Common myeloid progenitor, CD34-positive (primary cell): ENCODE results near the gene PPP2R2B.
"Not testable (repeated sequence)": the region's sequence is repeated elsewhere in the genome, so short reads cannot be mapped to it uniquely, and the experiment has no call there.

ENCODE experiments used
- CTCF ChIA-PET: fragments of 350-600 bp; sonication (Branson Sonifier 250); formaldehyde crosslinking; loops from one replicate; lab custom pipeline; 2021; ENCODE audit warnings: antibody characterized with exemption; lab: Charles Lee
- POLR2A ChIA-PET: fragments of 350-600 bp; sonication (Branson Sonifier 250); formaldehyde crosslinking; loops from one replicate; lab custom pipeline; 2021; ENCODE audit warnings: antibody characterized with exemption; lab: Charles Lee
- DNase-seq, 3 donors: peaks; one replicate each; pipeline versions ENCODE4 v3.0.0 to v3.0.0-alpha.2; 2013
- H3K27ac ChIP-seq, 2 experiments: 1 replicate in 1 of 2; 2 replicates in 1 of 2; pipeline ENCODE4 v1.7.0; 2013; ENCODE audit warnings: inconsistent platforms in 2 of 2, low read length in 2 of 2, mild to moderate bottlenecking in 2 of 2, low read depth in 1 of 2, moderate library complexity in 1 of 2; ENCODE audit not compliant: severe bottlenecking in 2 of 2, insufficient read depth in 1 of 2, poor library complexity in 1 of 2
- H3K27me3 ChIP-seq, 5 experiments: replicated peaks in 2 of 5; 1 replicate in 3 of 5; 2 replicates in 2 of 5; pipeline versions ENCODE4 v1.6.1 to v1.7.0; 2013; ENCODE audit warnings: low read length in 4 of 5, mild to moderate bottlenecking in 2 of 5, moderate library complexity in 2 of 5, inconsistent platforms in 1 of 5; ENCODE audit not compliant: insufficient read depth in 5 of 5, control insufficient read depth in 4 of 5
- H3K36me3 ChIP-seq, 4 experiments: 1 replicate in 2 of 4; 2 replicates in 2 of 4; pipeline versions ENCODE4 v1.6.1 to v1.7.0; 2013; ENCODE audit warnings: low read length in 3 of 4, control low read depth in 1 of 4, mild to moderate bottlenecking in 1 of 4; ENCODE audit not compliant: control insufficient read depth in 4 of 4, insufficient read depth in 4 of 4
- H3K4me1 ChIP-seq, 4 experiments: 1 replicate in 3 of 4; 2 replicates in 1 of 4; pipeline versions ENCODE4 v1.6.1 to v1.7.1; 2013; ENCODE audit warnings: low read length in 3 of 4, mild to moderate bottlenecking in 3 of 4, control low read depth in 1 of 4, inconsistent platforms in 1 of 4, moderate library complexity in 1 of 4; ENCODE audit not compliant: control insufficient read depth in 4 of 4, insufficient read depth in 4 of 4; ENCODE audit errors: control extremely low read depth in 1 of 4
- H3K4me3 ChIP-seq, 7 experiments: 1 replicate in 4 of 7; 2 replicates in 3 of 7; pipeline versions ENCODE4 v1.5.1 to v1.7.0; 2013; ENCODE audit warnings: mild to moderate bottlenecking in 7 of 7, low read length in 6 of 7, moderate library complexity in 6 of 7, inconsistent platforms in 2 of 7, low read depth in 2 of 7, control low read depth in 1 of 7; ENCODE audit not compliant: insufficient read depth in 4 of 7, control insufficient read depth in 1 of 7; ENCODE audit errors: extremely low read depth in 1 of 7
- H3K9me3 ChIP-seq, 5 experiments: 1 replicate in 4 of 5; 2 replicates in 1 of 5; pipeline versions ENCODE4 v1.6.1 to v1.7.1; 2013; ENCODE audit warnings: low read length in 4 of 5, mild to moderate bottlenecking in 2 of 5, inconsistent platforms in 1 of 5, low read depth in 1 of 5, moderate library complexity in 1 of 5; ENCODE audit not compliant: control insufficient read depth in 4 of 5, insufficient read depth in 2 of 5; ENCODE audit errors: control extremely low read depth in 1 of 5
- WGBS: methylation state at CpG from one replicate; pipeline ENCODE4 v1.1.5; 2013; ENCODE audit not compliant: insufficient coverage; 5-methylcytosine and 5-hydroxymethylcytosine counted together

The PPP2R2B gene

GRCh38 chr5:146731909-146732659 is 146.5 kb downstream of the PPP2R2B start:
- DNase-seq: no peak
- H3K27me3 ChIP-seq: no peaks in the 10 kb centered on the region
- H3K4me1 ChIP-seq: no peaks in the 10 kb centered on the region
- H3K9me3 ChIP-seq: peaks cover 0 to 22% (median 10%) of the 10 kb centered on the region in 5 experiments
- H3K36me3 ChIP-seq: no peaks in the 10 kb centered on the region
- no peak overlapping the region for H3K27ac ChIP-seq
- no peak overlapping the region for H3K4me3 ChIP-seq
- ChIA-PET CTCF (no interaction called here), POLR2A (no interaction called here)
- 94% methylated on average over 3 of the region's 5 CpGs for WGBS

GRCh38 chr5:146728746-146729145 is 149.8 kb downstream of the PPP2R2B start:
- H3K4me3 ChIP-seq, H3K27me3 ChIP-seq, H3K36me3 ChIP-seq, POLR2A ChIA-PET, CTCF ChIA-PET, DNase-seq, H3K27ac ChIP-seq, H3K4me1 ChIP-seq: not testable (repeated sequence)
- peaks cover 0 to 20% (median 10%) of the 10 kb centered on the region in 5 experiments for H3K9me3 ChIP-seq
- 93% methylated on average over 3 of the region's 3 CpGs for WGBS

- H3K36me3 ChIP-seq: no peaks in the 10 kb centered on the region
- H3K27me3 ChIP-seq: no peaks in the 10 kb centered on the region
- no peak overlapping the region for H3K27ac ChIP-seq
- peaks cover 0 to 20% (median 10%) of the 10 kb centered on the region in 5 experiments for H3K9me3 ChIP-seq
- peaks cover 0 to 12% (median 8%) of the 10 kb centered on the region in 4 experiments for H3K4me1 ChIP-seq
- DNase-seq: no peak
- CTCF ChIA-PET: no interaction called here
- WGBS: 100% methylated on average over 1 of the region's 1 CpG
- H3K4me3 ChIP-seq: no peak overlapping the region
- POLR2A ChIA-PET: no interaction called here
These were observed 151.7 kb downstream of the PPP2R2B start for GRCh38 chr5:146726891-146727290.

- Histone ChIP-seq H3K27me3 (no peaks in the 10 kb centered on the region), H3K9me3 (peaks cover 0 to 20% (median 4%) of the 10 kb centered on the region in 5 experiments), H3K4me1 (peaks cover 0 to 16% (median 11%) of the 10 kb centered on the region in 4 experiments), H3K4me3 (no peak overlapping the region), H3K27ac (no peak overlapping the region), H3K36me3 (no peaks in the 10 kb centered on the region)
- ChIA-PET POLR2A (interaction anchor here (0.6 kb wide), 1 partner anchor 20 kb away, joined by 3 read pairs; no protein-coding TSS in a partner anchor), CTCF (no interaction called here)
- no peak for DNase-seq
- no CpG with 5 or more reads among the region's 2 CpGs for WGBS
These were observed 152.5 kb downstream of the PPP2R2B start for GRCh38 chr5:146726020-146726419.

GRCh38 chr5:146725025-146725424 is 153.5 kb downstream of the PPP2R2B start:
- H3K27me3 ChIP-seq: no peaks in the 10 kb centered on the region

GRCh38 chr5:146722361-146722779 is 156.2 kb downstream of the PPP2R2B start:
- Histone ChIP-seq H3K4me1 (peaks cover 0 to 18% (median 11%) of the 10 kb centered on the region in 4 experiments), H3K4me3 (no peak overlapping the region), H3K36me3 (no peaks in the 10 kb centered on the region), H3K9me3 (no peaks in the 10 kb centered on the region), H3K27ac (no peak overlapping the region), H3K27me3 (no peaks in the 10 kb centered on the region)
- ChIA-PET POLR2A (interaction anchor here (1.3 kb wide), 1 partner anchor 31 kb away, joined by 3 read pairs; no protein-coding TSS in a partner anchor), CTCF (interaction anchor here (0.7 to 1.0 kb wide), 2 partner anchors 12 to 13 kb away, joined by 3 to 4 read pairs; no protein-coding TSS in a partner anchor)
- DNase-seq: peak; percentile 43 to 85 (median 82)
- WGBS: 0% methylated on average over 1 of the region's 1 CpG

More at GRCh38 chr5:146725025-146725424, 153.5 kb downstream of the PPP2R2B start:
- H3K4me3 ChIP-seq: no peak overlapping the region
- H3K9me3 ChIP-seq: peaks cover 0 to 13% (median 3%) of the 10 kb centered on the region in 5 experiments
- POLR2A ChIA-PET: no interaction called here
- H3K27ac ChIP-seq: no peak overlapping the region
- peaks cover 0 to 16% (median 11%) of the 10 kb centered on the region in 4 experiments for H3K4me1 ChIP-seq
- no peaks in the 10 kb centered on the region for H3K36me3 ChIP-seq
- WGBS: 100% methylated on average over 1 of the region's 4 CpGs
- DNase-seq: no peak
- CTCF ChIA-PET: no interaction called here
